ENCODE measurements around the gene UBXN10. TPM values are rescaled to one million over a fixed set of nuclear protein-coding genes. Genes with fewer than 3 reads are reported as not detected.

Gene UBXN10
- polyA plus RNA-seq, 3 donors, result 0.16 to 0.82 (median 0.30) TPM

DNA sequence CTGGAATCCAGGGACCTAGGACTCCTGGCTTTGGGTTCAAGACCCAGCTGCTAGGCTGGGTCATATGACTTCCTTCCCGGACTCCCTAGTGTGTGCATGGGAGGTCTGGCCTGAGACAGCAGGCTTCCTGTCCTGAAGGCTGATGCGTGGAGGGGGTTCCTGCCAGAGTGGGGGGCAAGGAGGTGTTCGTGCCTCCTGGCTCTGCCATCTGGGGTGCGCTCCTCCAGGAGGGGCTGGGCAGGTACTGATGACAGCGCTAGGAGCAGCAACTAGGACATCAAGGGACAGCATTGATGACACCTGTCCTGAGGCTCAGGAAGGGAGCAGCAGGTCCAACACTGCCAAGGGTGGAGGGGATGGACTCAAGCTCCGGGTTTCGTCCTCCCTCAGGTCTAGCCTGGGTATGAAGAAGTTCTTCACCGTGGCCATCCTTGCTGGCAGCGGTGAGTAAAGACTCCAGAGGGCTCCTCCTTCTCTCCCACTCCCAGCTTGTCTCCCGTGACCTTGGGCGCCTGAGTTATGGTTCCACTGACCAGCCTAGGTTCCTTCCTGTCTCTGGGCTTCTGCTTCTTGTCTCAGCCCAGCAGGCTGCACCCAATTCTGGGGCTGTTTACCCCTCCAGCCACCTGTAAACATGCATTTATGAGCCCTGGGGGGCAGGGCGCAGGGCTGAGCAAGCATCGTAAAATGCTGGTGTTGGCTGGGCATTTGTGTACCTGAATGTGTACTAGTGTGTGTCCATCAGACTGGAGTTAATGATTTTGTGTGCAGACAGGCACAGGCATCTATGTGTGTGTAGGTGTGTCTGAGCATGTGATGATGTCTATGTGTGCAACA is 45.9 kb upstream of the UBXN10 start:
- Histone ChIP-seq H3K36me3 (replicated peaks in 1 of 2; ENCODE audit: control insufficient read depth in 1 of 2, insufficient read depth in 2 of 2, low read length in 2 of 2) (no peaks in the 10 kb centered on the region), H3K27ac (ENCODE audit: low read depth in 1 of 2, low read length in 2 of 2) (no peak overlapping the region), H3K9me3 (replicated peaks in 1 of 2; ENCODE audit: control insufficient read depth in 1 of 2, insufficient read depth in 1 of 2, low read length in 2 of 2) (no peaks in the 10 kb centered on the region), H3K4me3 (replicated peaks in 1 of 3; ENCODE audit: low read depth in 2 of 3, low read length in 3 of 3) (no peak overlapping the region), H3K79me2 (ENCODE audit: insufficient read depth, low read length) (no peaks in the 10 kb centered on the region), H3K27me3 (ENCODE audit: control insufficient read depth in 2 of 2, insufficient read depth in 2 of 2, low read length in 2 of 2) (no peaks in the 10 kb centered on the region), H3K4me2 (replicated peaks; ENCODE audit: extremely low read depth, low read length, poor library complexity, severe bottlenecking) (no peak overlapping the region), H3K4me1 (ENCODE audit: control insufficient read depth in 1 of 2, insufficient read depth in 2 of 2, low read length in 2 of 2) (no peaks in the 10 kb centered on the region), H2AFZ (ENCODE audit: insufficient read depth, low read depth, low read length, poor library complexity, severe bottlenecking) (no peak overlapping the region), H3K9ac (ENCODE audit: insufficient read depth, low read length, poor library complexity, severe bottlenecking) (no peak overlapping the region), H4K20me1 (ENCODE audit: insufficient read depth, low read length) (no peaks in the 10 kb centered on the region)
- no peaks in the 10 kb centered on the region for H3K36me3 Mint-ChIP-seq
- WGBS (ENCODE audit: insufficient coverage), result 83% methylated on average over 11 of the region's 13 CpGs
- peaks cover 0 to 3% (median 0%) of the 10 kb centered on the region in 7 donors for H3K9me3 Mint-ChIP-seq
- peaks cover 8 to 27% (median 11%) of the 10 kb centered on the region in 3 donors for H3K27me3 Mint-ChIP-seq (ENCODE audit: low read depth in 3 of 3)
- no peak for DNase-seq
- intact Hi-C loops (cut with micrococcal nuclease), result no loop called here
- H3K27ac Mint-ChIP-seq, result peak overlapping the region in 1 of 7 donors; percentile 36
- no peak overlapping the region for H3K4me3 Mint-ChIP-seq
- TF ChIP-seq CTCF (IDR thresholded peaks at IDR 0.05), result no peak
- H3K4me1 Mint-ChIP-seq, result no peaks in the 10 kb centered on the region

GRCh38 chr1:20141001-20141400 is 44.9 kb upstream of the UBXN10 start:
- DNase-seq, result no peak
- TF ChIP-seq CTCF (IDR thresholded peaks at IDR 0.05), result no peak
- Histone ChIP-seq H3K9ac (ENCODE audit: insufficient read depth, low read length, poor library complexity, severe bottlenecking) (no peak overlapping the region), H3K9me3 (replicated peaks in 1 of 2; ENCODE audit: control insufficient read depth in 1 of 2, insufficient read depth in 1 of 2, low read length in 2 of 2) (no peaks in the 10 kb centered on the region), H3K4me1 (ENCODE audit: control insufficient read depth in 1 of 2, insufficient read depth in 2 of 2, low read length in 2 of 2) (no peaks in the 10 kb centered on the region), H3K79me2 (ENCODE audit: insufficient read depth, low read length) (no peaks in the 10 kb centered on the region), H4K20me1 (ENCODE audit: insufficient read depth, low read length) (no peaks in the 10 kb centered on the region), H2AFZ (ENCODE audit: insufficient read depth, low read depth, low read length, poor library complexity, severe bottlenecking) (no peak overlapping the region), H3K4me2 (replicated peaks; ENCODE audit: extremely low read depth, low read length, poor library complexity, severe bottlenecking) (no peak overlapping the region), H3K27me3 (ENCODE audit: control insufficient read depth in 2 of 2, insufficient read depth in 2 of 2, low read length in 2 of 2) (no peaks in the 10 kb centered on the region), H3K27ac (ENCODE audit: low read depth in 1 of 2, low read length in 2 of 2) (no peak overlapping the region), H3K36me3 (replicated peaks in 1 of 2; ENCODE audit: control insufficient read depth in 1 of 2, insufficient read depth in 2 of 2, low read length in 2 of 2) (no peaks in the 10 kb centered on the region), H3K4me3 (replicated peaks in 1 of 3; ENCODE audit: low read depth in 2 of 3, low read length in 3 of 3) (no peak overlapping the region)
- peak overlapping the region in 1 of 7 donors; percentile 3 for H3K27ac Mint-ChIP-seq
- peaks cover 2 to 19% (median 5%) of the 10 kb centered on the region in 3 donors for H3K27me3 Mint-ChIP-seq (ENCODE audit: low read depth in 3 of 3)
- 97% methylated on average over 9 of the region's 9 CpGs for WGBS (ENCODE audit: insufficient coverage)
- intact Hi-C loops (cut with micrococcal nuclease), result no loop called here
- no peaks in the 10 kb centered on the region for H3K36me3 Mint-ChIP-seq
- no peak overlapping the region for H3K4me3 Mint-ChIP-seq
- peaks cover 0 to 2% (median 0%) of the 10 kb centered on the region in 7 donors for H3K9me3 Mint-ChIP-seq
- no peaks in the 10 kb centered on the region for H3K4me1 Mint-ChIP-seq

Data from CD14-positive monocyte (primary cell).